HL-60 (cell line): Measurements from ENCODE around the gene SEMA4A.
"Not testable (repeated sequence)": the region's sequence is repeated elsewhere in the genome, so short reads cannot be mapped to it uniquely, and the experiment has no call there.

Experiments used
- CTCF ChIP-seq: IDR thresholded peaks from one replicate; pipeline ENCODE4 v1.5.1; 2011; ENCODE audit warnings: low read length, control low read depth, inconsistent platforms; ENCODE audit not compliant: insufficient read depth
- GABPA ChIP-seq: IDR thresholded peaks from 2 replicates; pipeline ENCODE4 v1.6.1; 2012; ENCODE audit warnings: low read depth
- POLR2AphosphoS5 ChIP-seq: IDR thresholded peaks from 2 replicates; pipeline ENCODE4 v1.6.1; 2012; ENCODE audit warnings: low read depth
- REST ChIP-seq: IDR thresholded peaks from 2 replicates; pipeline ENCODE4 v1.6.1; 2012; ENCODE audit warnings: low read depth; ENCODE audit not compliant: insufficient replicate concordance

GRCh38 chr1:156125544-156125943 lies 27.8 kb upstream of the SEMA4A start:
- TF ChIP-seq CTCF, POLR2AphosphoS5, GABPA, REST: not testable (repeated sequence)
